Measurements from ENCODE around the gene NXN.

The NXN gene

GRCh38 chr17:1021147-1021546, 41.6 kb upstream of the NXN start:
- Histone ChIP-seq H3K27ac (ENCODE audit: low read depth, low read length) (no peak overlapping the region), H3K36me3 (ENCODE audit: control insufficient read depth, low read length) (peaks cover 10% of the 10 kb centered on the region; the same call in 1 of the 2 replicates), H3K9me3 (ENCODE audit: control insufficient read depth, insufficient read depth, low read length) (no peaks in the 10 kb centered on the region), H4K20me1 (ENCODE audit: control insufficient read depth, insufficient read depth, low read depth, low read length) (no peaks in the 10 kb centered on the region), H3K4me1 (ENCODE audit: control insufficient read depth, low read length) (no peaks in the 10 kb centered on the region), H3K27me3 (ENCODE audit: control insufficient read depth, low read length) (no peaks in the 10 kb centered on the region), H3K4me3 (ENCODE audit: low read length) (no peak overlapping the region), H3K4me2 (ENCODE audit: low read length) (no peak overlapping the region), H3K9me2 (replicated peaks; ENCODE audit: control insufficient read depth, low read length) (no peaks in the 10 kb centered on the region), H3K79me2 (ENCODE audit: control insufficient read depth, low read length) (no peaks in the 10 kb centered on the region; the same call in 1 of the 2 replicates), H3F3A (ENCODE audit: control insufficient read depth, insufficient read depth) (no peaks in the 10 kb centered on the region; the same call in 1 of the 2 replicates)
- TF ChIP-seq EZH2phosphoT487 (IDR thresholded peaks at IDR 0.05; ENCODE audit: borderline replicate concordance, low read length) (no peak), CTCF (IDR thresholded peaks at IDR 0.05; ENCODE audit: low read depth, low read length, poor library complexity, severe bottlenecking) (no peak)

GRCh38 chr17:1019451-1019850, 39.9 kb upstream of the NXN start:
- no peaks in the 10 kb centered on the region for H3K9me3 ChIP-seq (ENCODE audit: control insufficient read depth, insufficient read depth, low read length)
- H4K20me1 ChIP-seq (ENCODE audit: control insufficient read depth, insufficient read depth, low read depth, low read length), result no peaks in the 10 kb centered on the region
- H3K4me2 ChIP-seq (ENCODE audit: low read length), result no peak overlapping the region
- no peak overlapping the region for H3K4me3 ChIP-seq (ENCODE audit: low read length)
- peaks cover 3% of the 10 kb centered on the region; the same call in 1 of the 2 replicates for H3F3A ChIP-seq (ENCODE audit: control insufficient read depth, insufficient read depth)
- no peaks in the 10 kb centered on the region for H3K27me3 ChIP-seq (ENCODE audit: control insufficient read depth, low read length)
- TF ChIP-seq EZH2phosphoT487 (IDR thresholded peaks at IDR 0.05; ENCODE audit: borderline replicate concordance, low read length) (no peak), CTCF (IDR thresholded peaks at IDR 0.05; ENCODE audit: low read depth, low read length, poor library complexity, severe bottlenecking) (no peak)
- H3K27ac ChIP-seq (ENCODE audit: low read depth, low read length), result no peak overlapping the region
- no peaks in the 10 kb centered on the region; the same call in 1 of the 2 replicates for H3K79me2 ChIP-seq (ENCODE audit: control insufficient read depth, low read length)
- no peaks in the 10 kb centered on the region for H3K4me1 ChIP-seq (ENCODE audit: control insufficient read depth, low read length)
- H3K36me3 ChIP-seq (ENCODE audit: control insufficient read depth, low read length), result peaks cover 3% of the 10 kb centered on the region; the same call in 1 of the 2 replicates
- H3K9me2 ChIP-seq (replicated peaks; ENCODE audit: control insufficient read depth, low read length), result no peaks in the 10 kb centered on the region

GRCh38 chr17:1018547-1018946, 39.0 kb upstream of the NXN start:
- no peaks in the 10 kb centered on the region for H3K9me2 ChIP-seq (replicated peaks; ENCODE audit: control insufficient read depth, low read length)
- H3K36me3 ChIP-seq (ENCODE audit: control insufficient read depth, low read length), result peaks cover 6% of the 10 kb centered on the region; the same call in 1 of the 2 replicates
- no peaks in the 10 kb centered on the region; the same call in 1 of the 2 replicates for H3K79me2 ChIP-seq (ENCODE audit: control insufficient read depth, low read length)
- H3K4me3 ChIP-seq (ENCODE audit: low read length), result no peak overlapping the region
- H3K4me2 ChIP-seq (ENCODE audit: low read length), result no peak overlapping the region
- H4K20me1 ChIP-seq (ENCODE audit: control insufficient read depth, insufficient read depth, low read depth, low read length), result no peaks in the 10 kb centered on the region
- peaks cover 3% of the 10 kb centered on the region; the same call in 1 of the 2 replicates for H3F3A ChIP-seq (ENCODE audit: control insufficient read depth, insufficient read depth)
- no peaks in the 10 kb centered on the region for H3K4me1 ChIP-seq (ENCODE audit: control insufficient read depth, low read length)
- H3K27me3 ChIP-seq (ENCODE audit: control insufficient read depth, low read length), result no peaks in the 10 kb centered on the region
- TF ChIP-seq CTCF (IDR thresholded peaks at IDR 0.05; ENCODE audit: low read depth, low read length, poor library complexity, severe bottlenecking), result no peak
- no peak for TF ChIP-seq EZH2phosphoT487 (IDR thresholded peaks at IDR 0.05; ENCODE audit: borderline replicate concordance, low read length)
- H3K9me3 ChIP-seq (ENCODE audit: control insufficient read depth, insufficient read depth, low read length), result no peaks in the 10 kb centered on the region
- H3K27ac ChIP-seq (ENCODE audit: low read depth, low read length), result no peak overlapping the region
